HEK293 (cell line): Measurements from ENCODE around the gene ALDH4A1.

ENCODE experiments used
- CTCF ChIP-seq: fragments of 450-650 bp; formaldehyde crosslinking; IDR thresholded peaks from 2 replicates; pipeline ENCODE4 v1.5.1; 2016; ENCODE audit warnings: missing biosample characterization, missing genetic modification characterization
- ZNF596 ChIP-seq: fragments of 450-650 bp; IDR thresholded peaks from 2 replicates; pipeline ENCODE4 v1.5.0; 2018; ENCODE audit warnings: missing biosample characterization, mild to moderate bottlenecking, missing genetic modification characterization, moderate library complexity

GRCh38 chr1:18919956-18920355, 17.6 kb upstream of the ALDH4A1 start:
- TF ChIP-seq CTCF (tag by site-specific recombination), result no peak
- TF ChIP-seq ZNF596 (tag by site-specific recombination), result no peak
